ENCODE measurements around the gene AVP.
"Not testable (repeated sequence)": the region's sequence is repeated elsewhere in the genome, so short reads cannot be mapped to it uniquely, and the experiment has no call there.

AVP gene

GRCh38 chr20:3084283-3084985 is at the start of gene AVP:
TSS of gene AVP (minus strand) at chr20:3084724. CDS start at chr20:3084674, 50 bp downstream.
- DNase-seq (ENCODE audit: low read depth in 2 of 2, low spot score in 1 of 2), result no peak

GRCh38 chr20:3134151-3134550 is 49.6 kb upstream of the AVP start:
- no peak for DNase-seq (ENCODE audit: low read depth in 2 of 2, low spot score in 1 of 2)

- DNase-seq (ENCODE audit: low read depth in 2 of 2, low spot score in 1 of 2), result no peak
Observed at GRCh38 chr20:3133155-3133554, 48.6 kb upstream of the AVP start.

- no peak for DNase-seq (ENCODE audit: low read depth in 2 of 2, low spot score in 1 of 2)
Observed at GRCh38 chr20:3130051-3130600, 45.6 kb upstream of the AVP start.

GRCh38 chr20:3129094-3129493 is 44.6 kb upstream of the AVP start:
- DNase-seq (ENCODE audit: low read depth in 2 of 2, low spot score in 1 of 2), result no peak

- no peak for DNase-seq (ENCODE audit: low read depth in 2 of 2, low spot score in 1 of 2)
Observed at GRCh38 chr20:3128275-3128984, 43.9 kb upstream of the AVP start.

- no peak for DNase-seq (ENCODE audit: low read depth in 2 of 2, low spot score in 1 of 2)
Observed at GRCh38 chr20:3126527-3126859, 42.0 kb upstream of the AVP start.

GRCh38 chr20:3125776-3126526 is 41.4 kb upstream of the AVP start:
- not testable (repeated sequence) for DNase-seq (ENCODE audit: low read depth in 2 of 2, low spot score in 1 of 2)

- not testable (repeated sequence) for DNase-seq (ENCODE audit: low read depth in 2 of 2, low spot score in 1 of 2)
Observed at GRCh38 chr20:3124773-3125560, 40.4 kb upstream of the AVP start.

GRCh38 chr20:3124163-3124562 is 39.6 kb upstream of the AVP start:
- not testable (repeated sequence) for DNase-seq (ENCODE audit: low read depth in 2 of 2, low spot score in 1 of 2)

GRCh38 chr20:3123542-3123941 is 39.0 kb upstream of the AVP start:
- no peak for DNase-seq (ENCODE audit: low read depth in 2 of 2, low spot score in 1 of 2)

- no peak for DNase-seq (ENCODE audit: low read depth in 2 of 2, low spot score in 1 of 2)
Observed at GRCh38 chr20:3121955-3122610, 37.6 kb upstream of the AVP start.

GRCh38 chr20:3121271-3121911 is 36.9 kb upstream of the AVP start:
- DNase-seq (ENCODE audit: low read depth in 2 of 2, low spot score in 1 of 2), result no peak

- DNase-seq (ENCODE audit: low read depth in 2 of 2, low spot score in 1 of 2), result no peak
Observed at GRCh38 chr20:3119044-3119443, 34.5 kb upstream of the AVP start.

GRCh38 chr20:3117839-3118379 is 33.4 kb upstream of the AVP start:
- DNase-seq (ENCODE audit: low read depth in 2 of 2, low spot score in 1 of 2), result not testable (repeated sequence)

- DNase-seq (ENCODE audit: low read depth in 2 of 2, low spot score in 1 of 2), result no peak
Observed at GRCh38 chr20:3116341-3116740, 31.8 kb upstream of the AVP start.

GRCh38 chr20:3115190-3116107 is 30.9 kb upstream of the AVP start:
- DNase-seq (ENCODE audit: low read depth in 2 of 2, low spot score in 1 of 2), result no peak

GRCh38 chr20:3111995-3112394 is 27.5 kb upstream of the AVP start:
- DNase-seq (ENCODE audit: low read depth in 2 of 2, low spot score in 1 of 2), result no peak

GRCh38 chr20:3111507-3111906 is 27.0 kb upstream of the AVP start:
- DNase-seq (ENCODE audit: low read depth in 2 of 2, low spot score in 1 of 2), result no peak

All from stimulated activated CD8-positive, alpha-beta memory T cell treated with anti-CD3 and anti-CD28 coated beads, Interleukin-4, amount 100 ng/mL, for 4 hours (primary cell).